Measurements from ENCODE around the gene DOCK7. TPM values are rescaled to one million over a fixed set of nuclear protein-coding genes. Genes with fewer than 3 reads are reported as not detected.

DOCK7 gene
- total RNA-seq = 100 to 1,000 TPM in 2 of 4 donors, 10 to 100 TPM in 2; 48.6 to 182 (median 92.9) TPM

GRCh38 chr1:62687903-62688686 is at the start of gene DOCK7:
TSS of gene DOCK7 (minus strand) at chr1:62688386. CDS start at chr1:62688264, 122 bp downstream.
- H3K9me3 ChIP-seq = no peaks in the 10 kb centered on the region
- TF ChIP-seq EP300 (IDR thresholded peaks at IDR 0.05) = peak in 1 of 2 donors; percentile 62
- peak in 1 of 5 experiments; percentile 40 for TF ChIP-seq CTCF (IDR thresholded peaks at IDR 0.05)
- TF ChIP-seq POLR2A (IDR thresholded peaks at IDR 0.05) = peak; percentile 15 to 59
- peak; percentile 54 to 57 for DNase-seq (ENCODE audit: low spot score in 2 of 2)
- peak within 1 kb of the TSS; percentile 90 to 97 (median 94) for H3K27ac ChIP-seq
- no peaks in the 10 kb centered on the region for H3K27me3 ChIP-seq
- H3K4me1 ChIP-seq = peaks cover 0 to 69% (median 31%) of the 10 kb centered on the region in 4 donors
- no peaks in the 10 kb centered on the region for H3K36me3 ChIP-seq
- WGBS, 2 donors = 0 to 1% methylated on average over 50 to 81 of the region's 107 CpGs
- peak within 1 kb of the TSS; percentile 71 to 93 (median 82) for H3K4me3 ChIP-seq

GRCh38 chr1:62735491-62736171 is 47.4 kb upstream of the DOCK7 start:
- Histone ChIP-seq H3K4me1 (peaks cover 0 to 34% (median 12%) of the 10 kb centered on the region in 4 donors), H3K27ac (no peak overlapping the region), H3K27me3 (no peaks in the 10 kb centered on the region), H3K9me3 (no peaks in the 10 kb centered on the region), H3K36me3 (no peaks in the 10 kb centered on the region), H3K4me3 (no peak overlapping the region)
- DNase-seq (ENCODE audit: low spot score in 2 of 2) = no peak
- no peak for TF ChIP-seq EP300 (IDR thresholded peaks at IDR 0.05)
- no peak for TF ChIP-seq CTCF (IDR thresholded peaks at IDR 0.05)
- no peak for TF ChIP-seq POLR2A (IDR thresholded peaks at IDR 0.05)
- WGBS, 2 donors = 53 to 60% methylated on average over 3 of the region's 3 CpGs

- TF ChIP-seq CTCF (IDR thresholded peaks at IDR 0.05) (no peak), EP300 (IDR thresholded peaks at IDR 0.05) (no peak), POLR2A (IDR thresholded peaks at IDR 0.05) (no peak)
- no peak for DNase-seq (ENCODE audit: low spot score in 2 of 2)
- Histone ChIP-seq H3K4me3 (no peak overlapping the region), H3K36me3 (no peaks in the 10 kb centered on the region), H3K27me3 (no peaks in the 10 kb centered on the region), H3K4me1 (peaks cover 0 to 50% (median 14%) of the 10 kb centered on the region in 4 donors), H3K9me3 (no peaks in the 10 kb centered on the region), H3K27ac (peak overlapping the region in 2 of 4 donors; percentile 24 to 29)
- WGBS, 2 donors = 38 to 44% methylated on average over 3 of the region's 3 CpGs
Measured at GRCh38 chr1:62732331-62732730, 44.1 kb upstream of the DOCK7 start.

GRCh38 chr1:62728963-62729362 is 40.8 kb upstream of the DOCK7 start:
- Histone ChIP-seq H3K4me3 (no peak overlapping the region), H3K36me3 (no peaks in the 10 kb centered on the region), H3K9me3 (no peaks in the 10 kb centered on the region), H3K27me3 (no peaks in the 10 kb centered on the region), H3K4me1 (peaks cover 0 to 52% (median 17%) of the 10 kb centered on the region in 4 donors), H3K27ac (no peak overlapping the region)
- WGBS, 2 donors = 78 to 79% methylated on average over 5 of the region's 5 CpGs
- DNase-seq (ENCODE audit: low spot score in 2 of 2) = no peak
- no peak for TF ChIP-seq POLR2A (IDR thresholded peaks at IDR 0.05)
- no peak for TF ChIP-seq CTCF (IDR thresholded peaks at IDR 0.05)
- no peak for TF ChIP-seq EP300 (IDR thresholded peaks at IDR 0.05)
